ENCODE measurements around the gene CDX2.

The CDX2 gene

DNA sequence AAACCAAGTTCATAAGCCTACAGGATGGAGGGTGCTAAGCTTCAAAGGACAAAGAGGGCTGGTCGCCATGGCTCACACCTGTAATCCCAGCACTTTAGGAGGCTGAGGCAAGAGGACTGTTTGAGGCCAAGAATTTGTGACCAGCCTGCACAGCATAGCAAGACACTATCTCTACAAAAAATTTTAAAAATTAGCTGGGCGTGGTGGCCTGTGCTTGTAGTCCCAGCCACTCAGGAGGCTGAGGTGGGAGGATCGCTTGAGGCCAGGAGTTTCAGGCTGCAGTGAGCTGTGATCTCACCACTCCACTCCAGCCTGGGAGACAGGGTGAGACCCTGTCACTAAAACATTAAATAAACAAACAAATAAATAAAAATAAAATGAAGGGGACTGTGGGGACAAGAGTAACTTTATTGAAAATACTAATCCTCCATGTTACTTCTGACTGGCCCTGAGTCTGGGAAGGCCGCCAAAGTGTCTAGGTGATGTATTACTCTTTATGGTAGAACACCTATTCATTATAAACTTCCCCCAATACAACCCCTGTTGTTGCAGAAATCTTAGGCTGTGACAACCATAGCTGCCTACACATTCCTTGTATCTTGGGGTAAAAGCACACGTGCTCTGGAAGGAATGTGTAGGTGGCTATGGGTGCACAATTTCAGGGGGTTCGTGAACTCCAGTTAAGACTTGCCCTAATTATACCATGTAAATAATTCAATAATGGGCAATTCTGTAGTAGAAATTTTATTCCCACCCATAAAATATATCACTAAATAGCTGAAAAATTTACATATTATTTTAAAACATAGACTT lies 34.0 kb upstream of the CDX2 start:
- DNase-seq (ENCODE audit: extremely low spot score) = no peak
- POLR2A ChIA-PET = no interaction called here
- TF ChIP-seq, protein P1, sequence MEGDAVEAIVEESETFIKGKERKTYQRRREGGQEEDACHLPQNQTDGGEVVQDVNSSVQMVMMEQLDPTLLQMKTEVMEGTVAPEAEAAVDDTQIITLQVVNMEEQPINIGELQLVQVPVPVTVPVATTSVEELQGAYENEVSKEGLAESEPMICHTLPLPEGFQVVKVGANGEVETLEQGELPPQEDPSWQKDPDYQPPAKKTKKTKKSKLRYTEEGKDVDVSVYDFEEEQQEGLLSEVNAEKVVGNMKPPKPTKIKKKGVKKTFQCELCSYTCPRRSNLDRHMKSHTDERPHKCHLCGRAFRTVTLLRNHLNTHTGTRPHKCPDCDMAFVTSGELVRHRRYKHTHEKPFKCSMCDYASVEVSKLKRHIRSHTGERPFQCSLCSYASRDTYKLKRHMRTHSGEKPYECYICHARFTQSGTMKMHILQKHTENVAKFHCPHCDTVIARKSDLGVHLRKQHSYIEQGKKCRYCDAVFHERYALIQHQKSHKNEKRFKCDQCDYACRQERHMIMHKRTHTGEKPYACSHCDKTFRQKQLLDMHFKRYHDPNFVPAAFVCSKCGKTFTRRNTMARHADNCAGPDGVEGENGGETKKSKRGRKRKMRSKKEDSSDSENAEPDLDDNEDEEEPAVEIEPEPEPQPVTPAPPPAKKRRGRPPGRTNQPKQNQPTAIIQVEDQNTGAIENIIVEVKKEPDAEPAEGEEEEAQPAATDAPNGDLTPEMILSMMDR (IDR thresholded peaks at IDR 0.05; ENCODE audit: control extremely low read depth, extremely low read depth, low read depth, missing control alignments) = no peak
- CTCF ChIA-PET = interaction anchor here (1.1 to 4.5 kb wide), 5 partner anchors 13 to 606 kb away, joined by 3 to 21 read pairs (median 3); no protein-coding TSS in a partner anchor

DNA sequence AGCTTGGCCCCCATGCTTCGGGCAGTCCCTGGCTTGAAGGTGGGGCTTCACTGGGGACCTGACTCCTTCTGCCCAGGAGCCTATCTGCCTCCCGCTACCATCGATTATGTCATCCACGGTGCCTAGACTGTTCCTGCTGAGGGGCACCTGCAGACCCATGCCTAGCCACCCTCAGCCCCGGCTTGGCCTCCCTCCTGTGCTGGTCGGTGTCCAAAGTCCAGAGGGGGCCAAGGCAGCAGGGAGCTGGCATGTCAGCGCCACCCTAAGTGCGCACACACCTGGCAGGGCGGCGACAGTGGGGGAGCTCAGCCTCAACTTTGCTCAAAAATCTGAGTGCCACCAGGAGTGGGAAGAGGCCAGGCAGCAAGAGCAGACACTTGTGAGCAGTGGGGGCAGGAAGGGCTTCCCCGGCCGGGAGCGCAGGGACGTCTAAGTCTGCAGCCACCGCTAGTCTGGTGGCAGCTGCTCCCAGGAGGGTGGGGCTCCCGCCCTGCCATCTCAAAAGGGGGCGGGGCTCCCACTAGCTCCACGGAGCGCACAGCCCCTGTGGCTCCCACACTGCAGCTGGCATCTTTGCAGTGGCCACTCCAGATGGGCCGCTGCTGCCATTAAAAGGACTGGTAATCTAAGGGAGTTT lies 32.8 kb upstream of the CDX2 start:
- ChIA-PET POLR2A (no interaction called here), CTCF (interaction anchor here (0.8 to 4.5 kb wide), 3 partner anchors 16 to 172 kb away, joined by 3 to 21 read pairs (median 3); no protein-coding TSS in a partner anchor)
- no peak for DNase-seq (ENCODE audit: extremely low spot score)
- TF ChIP-seq, protein P1 (IDR thresholded peaks at IDR 0.05; ENCODE audit: control extremely low read depth, extremely low read depth, low read depth, missing control alignments) = no peak

DNA sequence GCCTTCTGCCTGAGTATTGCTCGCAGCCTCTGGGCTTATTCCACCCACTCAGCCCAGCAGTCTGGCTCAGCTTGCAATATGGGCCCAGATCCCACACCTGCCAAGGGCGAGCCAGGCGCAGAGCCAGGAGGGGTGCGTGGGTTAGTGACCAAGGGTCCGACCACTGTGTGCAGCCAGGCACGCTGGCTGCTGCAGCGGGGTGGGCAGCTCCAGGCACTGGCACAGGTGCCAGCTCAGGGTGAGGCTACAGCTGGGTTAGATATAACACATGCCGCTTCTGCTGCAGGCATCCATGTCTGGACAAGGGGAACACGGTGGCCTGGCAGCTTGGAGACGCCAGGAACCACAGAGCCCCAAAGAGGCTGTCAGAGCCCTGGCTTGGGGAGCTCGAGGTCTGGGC lies 31.9 kb upstream of the CDX2 start:
- TF ChIP-seq, protein P1 (IDR thresholded peaks at IDR 0.05; ENCODE audit: control extremely low read depth, extremely low read depth, low read depth, missing control alignments) = no peak
- DNase-seq (ENCODE audit: extremely low spot score) = no peak
- POLR2A ChIA-PET = no interaction called here
- CTCF ChIA-PET = interaction anchor here (0.8 to 4.5 kb wide), 5 partner anchors 11 to 171 kb away, joined by 3 to 21 read pairs (median 3); no protein-coding TSS in a partner anchor

DNA sequence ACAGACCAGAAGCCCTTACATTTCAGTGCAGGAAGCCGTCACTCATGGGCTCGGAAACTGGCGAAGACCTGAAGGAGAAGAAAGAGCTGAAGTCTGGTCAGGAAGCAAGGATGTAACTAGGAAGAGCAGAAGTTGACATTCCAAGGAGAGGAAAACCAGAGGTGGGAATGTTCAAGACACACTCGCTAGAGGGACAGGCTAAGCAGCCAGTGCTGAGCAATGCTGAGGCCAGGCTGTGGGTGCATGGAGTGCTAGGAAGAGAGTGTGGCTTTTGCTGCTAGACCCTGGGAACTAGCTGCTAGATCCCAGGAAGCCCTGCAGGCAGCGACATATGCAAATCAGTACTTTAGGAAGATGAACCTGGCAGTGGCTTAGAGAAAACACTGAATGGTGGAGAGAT lies 31.5 kb upstream of the CDX2 start:
- POLR2A ChIA-PET = no interaction called here
- DNase-seq (ENCODE audit: extremely low spot score) = no peak

DNA sequence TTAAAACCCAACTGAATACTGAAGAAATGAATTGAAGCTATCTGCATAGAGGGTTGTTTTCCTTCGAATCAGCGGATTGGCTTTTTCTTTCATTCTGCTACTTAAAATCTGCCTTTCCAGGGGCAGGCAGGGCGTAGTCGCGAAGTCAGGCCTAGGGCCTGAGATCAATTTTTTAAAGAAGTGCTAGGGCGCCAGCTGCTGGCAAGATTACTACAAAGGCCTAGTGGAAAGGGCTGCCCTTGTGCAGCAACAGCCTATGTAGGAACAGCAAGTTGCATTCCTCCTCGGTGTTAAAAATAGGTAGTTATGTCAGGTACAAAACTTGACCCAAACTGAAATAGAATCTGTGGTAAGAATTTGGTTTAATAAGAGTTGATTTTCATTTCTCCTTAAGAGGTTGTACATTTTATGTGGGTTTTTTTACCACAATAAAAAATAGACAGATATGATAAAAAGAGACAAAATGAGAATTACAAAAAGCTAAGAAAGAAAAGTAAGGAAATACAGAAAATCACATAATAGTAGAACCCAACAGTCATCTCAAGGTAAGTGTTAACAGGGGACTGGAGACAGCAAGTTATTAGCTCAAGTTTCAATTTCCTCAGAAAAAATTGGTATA lies 28.9 kb upstream of the CDX2 start:
- CTCF ChIA-PET = interaction anchor here (1.0 to 5.1 kb wide), 7 partner anchors 13 to 636 kb away, joined by 3 to 28 read pairs (median 9); no protein-coding TSS in a partner anchor
- peak; percentile 51 for DNase-seq (ENCODE audit: extremely low spot score)
- POLR2A ChIA-PET = no interaction called here
- TF ChIP-seq, protein P1 (IDR thresholded peaks at IDR 0.05; ENCODE audit: control extremely low read depth, extremely low read depth, low read depth, missing control alignments) = peak; percentile 61

More for the DNA sequence above, 31.5 kb upstream of the CDX2 start:
- TF ChIP-seq, protein P1 (IDR thresholded peaks at IDR 0.05; ENCODE audit: control extremely low read depth, extremely low read depth, low read depth, missing control alignments) = no peak
- CTCF ChIA-PET = interaction anchor here (0.9 to 4.5 kb wide), 3 partner anchors 12 to 171 kb away, joined by 3 to 21 read pairs (median 4); no protein-coding TSS in a partner anchor

DNA sequence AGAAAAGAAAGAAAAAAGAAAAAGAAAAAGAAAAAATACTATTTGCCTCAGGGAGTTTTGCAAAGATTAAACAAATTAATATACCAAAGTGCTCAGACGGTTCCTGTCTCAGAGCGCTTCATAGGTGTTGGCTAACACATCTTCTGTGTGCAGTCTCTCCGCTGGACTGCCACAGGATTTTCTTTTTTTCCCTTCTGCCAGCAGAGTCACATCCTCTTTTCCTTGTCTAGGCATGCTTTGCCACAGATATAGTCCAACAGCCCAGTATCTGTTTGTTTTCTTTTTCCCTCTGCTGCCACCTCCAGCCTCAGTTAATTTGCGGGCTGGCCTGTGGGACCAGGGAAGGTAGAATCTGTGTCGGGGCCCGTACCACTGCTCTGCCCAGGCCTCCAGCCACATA lies 22.8 kb upstream of the CDX2 start:
- CTCF ChIA-PET = no interaction called here
- TF ChIP-seq, protein P1 (IDR thresholded peaks at IDR 0.05; ENCODE audit: control extremely low read depth, extremely low read depth, low read depth, missing control alignments) = no peak
- POLR2A ChIA-PET = no interaction called here
- DNase-seq (ENCODE audit: extremely low spot score) = no peak

All from GM10248 (cell line).